ENCODE measurements around the gene HIGD1A. TPM values are rescaled to one million over a fixed set of nuclear protein-coding genes. Genes with fewer than 3 reads are reported as not detected.

The HIGD1A gene
- total RNA-seq, 1 donor from 2014 or later = 150 TPM

- H3K9me3 Mint-ChIP-seq (ENCODE audit: unreplicated experiment) = peaks cover 2% of the 10 kb centered on the region
Measured at GRCh38 chr3:42804831-42805132, 492 bp upstream of the HIGD1A start.

DNA sequence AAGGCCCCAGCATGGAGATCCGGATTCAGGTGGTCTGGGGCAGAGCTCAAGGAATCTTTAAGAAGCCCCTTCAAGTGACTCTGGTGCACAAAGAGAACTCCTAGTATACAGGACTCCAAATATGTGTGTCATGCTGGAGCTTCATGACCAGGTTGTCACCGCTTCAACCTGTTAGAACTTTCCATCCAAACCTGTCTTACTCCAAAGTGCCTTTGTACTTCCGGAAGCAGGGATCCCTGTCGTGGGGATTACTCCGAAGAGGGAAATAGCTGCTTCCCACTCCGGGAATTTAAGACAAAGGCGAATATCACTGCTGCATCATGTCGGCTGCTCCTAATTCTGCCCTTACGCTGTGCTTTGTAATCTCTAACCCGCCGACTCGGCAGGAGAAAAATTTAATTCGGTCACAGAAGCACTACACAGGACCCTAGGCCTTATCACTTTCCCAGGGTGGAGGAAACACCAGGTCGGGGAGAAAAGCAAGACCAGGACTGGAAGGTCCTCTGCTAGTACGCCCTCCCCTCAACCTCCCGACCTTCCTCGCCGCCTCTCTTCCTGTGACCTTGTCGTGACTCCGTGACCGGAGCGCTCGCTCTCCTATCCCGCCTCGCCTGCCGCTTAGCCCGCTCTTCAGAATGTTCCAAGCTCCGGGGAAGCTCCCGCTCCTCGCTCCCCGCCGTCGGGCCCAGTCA, 730 bp downstream of the HIGD1A start:
- no peaks in the 10 kb centered on the region for H3K9me3 ChIP-seq (ENCODE audit: insufficient read depth, low read depth, low read length)
- no peaks in the 10 kb centered on the region for H3K27me3 ChIP-seq (ENCODE audit: insufficient read depth, low read length)
- peak overlapping the region; percentile 93 for H3K4me3 ChIP-seq (ENCODE audit: insufficient read depth, low read depth, low read length)
- no peaks in the 10 kb centered on the region for H3K36me3 ChIP-seq (ENCODE audit: insufficient read depth, low read length)
- peak overlapping the region; percentile 99 for H2AFZ ChIP-seq (ENCODE audit: low read depth, low read length)
- Mint-ChIP-seq H3K4me3 (ENCODE audit: unreplicated experiment) (peak overlapping the region; percentile 99), H3K27me3 (ENCODE audit: low read depth, unreplicated experiment) (peaks cover 2% of the 10 kb centered on the region), H3K4me1 (ENCODE audit: low read depth, unreplicated experiment) (peaks cover 18% of the 10 kb centered on the region), H3K9me3 (ENCODE audit: unreplicated experiment) (peaks cover 2% of the 10 kb centered on the region), H3K27ac (ENCODE audit: unreplicated experiment) (peak overlapping the region; percentile 90), H3K36me3 (ENCODE audit: low read depth, unreplicated experiment) (no peaks in the 10 kb centered on the region)
- peaks cover 14% of the 10 kb centered on the region for H3K4me1 ChIP-seq (ENCODE audit: insufficient read depth, low read length)
- H4K20me1 ChIP-seq (ENCODE audit: insufficient read depth, low read length) = peaks cover 34% of the 10 kb centered on the region
- H3K27ac ChIP-seq (ENCODE audit: low read depth, low read length) = peak overlapping the region; percentile 83
- TF ChIP-seq EZH2 (IDR thresholded peaks at IDR 0.05; ENCODE audit: insufficient read depth, low read length) = no peak
- TF ChIP-seq CTCF (IDR thresholded peaks at IDR 0.05; ENCODE audit: insufficient read depth, low read depth, low read length) = no peak
- FAIRE-seq (no peak), DNase-seq (ENCODE audit: low read depth) (peak; percentile 20)
- peaks cover 49% of the 10 kb centered on the region for H3K79me2 ChIP-seq (ENCODE audit: insufficient read depth, low read length)
- peak overlapping the region; percentile 94 for H3K4me2 ChIP-seq (ENCODE audit: low read length)
- H3K9ac ChIP-seq (ENCODE audit: low read length) = peak overlapping the region; percentile 96

More at GRCh38 chr3:42804831-42805132, 492 bp upstream of the HIGD1A start:
- TF ChIP-seq CTCF (IDR thresholded peaks at IDR 0.05; ENCODE audit: insufficient read depth, low read depth, low read length) (no peak), EZH2 (IDR thresholded peaks at IDR 0.05; ENCODE audit: insufficient read depth, low read length) (no peak)
- H3K79me2 ChIP-seq (ENCODE audit: insufficient read depth, low read length) = peaks cover 42% of the 10 kb centered on the region
- peak overlapping the region; percentile 94 for H3K4me2 ChIP-seq (ENCODE audit: low read length)
- H3K9ac ChIP-seq (ENCODE audit: low read length) = peak overlapping the region; percentile 96
- H2AFZ ChIP-seq (ENCODE audit: low read depth, low read length) = peak overlapping the region; percentile 99
- H3K27ac Mint-ChIP-seq (ENCODE audit: unreplicated experiment) = peak overlapping the region; percentile 41
- no peaks in the 10 kb centered on the region for H3K36me3 ChIP-seq (ENCODE audit: insufficient read depth, low read length)
- peaks cover 18% of the 10 kb centered on the region for H3K4me1 Mint-ChIP-seq (ENCODE audit: low read depth, unreplicated experiment)
- DNase-seq (ENCODE audit: low read depth) = no peak
- H3K27ac ChIP-seq (ENCODE audit: low read depth, low read length) = peak overlapping the region; percentile 83
- peaks cover 14% of the 10 kb centered on the region for H3K4me1 ChIP-seq (ENCODE audit: insufficient read depth, low read length)
- no peak for FAIRE-seq
- no peaks in the 10 kb centered on the region for H3K9me3 ChIP-seq (ENCODE audit: insufficient read depth, low read depth, low read length)
- peaks cover 2% of the 10 kb centered on the region for H3K27me3 Mint-ChIP-seq (ENCODE audit: low read depth, unreplicated experiment)
- H3K4me3 ChIP-seq (ENCODE audit: insufficient read depth, low read depth, low read length) = peak overlapping the region; percentile 93
- peak overlapping the region; percentile 99 for H3K4me3 Mint-ChIP-seq (ENCODE audit: unreplicated experiment)
- H4K20me1 ChIP-seq (ENCODE audit: insufficient read depth, low read length) = peaks cover 28% of the 10 kb centered on the region
- no peaks in the 10 kb centered on the region for H3K36me3 Mint-ChIP-seq (ENCODE audit: low read depth, unreplicated experiment)
- peaks cover 3% of the 10 kb centered on the region for H3K27me3 ChIP-seq (ENCODE audit: insufficient read depth, low read length)

DNA sequence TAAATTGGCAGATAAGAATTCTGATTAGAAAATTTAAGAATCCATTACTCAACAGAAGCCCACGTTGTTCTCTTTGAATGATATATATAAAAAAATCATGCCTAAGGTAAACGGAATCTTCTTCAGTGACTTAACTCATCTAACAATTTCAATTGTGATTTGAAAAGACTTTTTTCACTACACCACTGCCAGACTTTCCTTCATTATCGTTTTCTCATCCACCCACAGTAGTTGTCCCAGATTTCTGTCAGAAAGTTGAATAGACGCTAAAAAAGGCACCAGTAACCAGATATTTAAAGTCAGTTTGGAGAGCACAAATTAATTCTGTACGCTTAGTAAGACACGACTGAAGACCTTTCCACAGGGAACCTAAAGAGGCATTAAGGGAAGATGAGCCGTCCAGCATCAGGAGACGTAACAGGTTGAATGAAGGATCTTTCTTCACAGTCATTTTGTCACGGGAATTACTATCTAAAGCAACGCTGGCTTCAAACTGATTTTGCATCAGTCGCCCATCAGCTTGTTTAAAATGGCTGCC, 1.3 kb downstream of the HIGD1A start:
- H3K27ac ChIP-seq (ENCODE audit: low read depth, low read length) = peak overlapping the region; percentile 83
- peaks cover 49% of the 10 kb centered on the region for H3K79me2 ChIP-seq (ENCODE audit: insufficient read depth, low read length)
- peak overlapping the region; percentile 93 for H3K4me3 ChIP-seq (ENCODE audit: insufficient read depth, low read depth, low read length)
- Mint-ChIP-seq H3K9me3 (ENCODE audit: unreplicated experiment) (peaks cover 2% of the 10 kb centered on the region), H3K27me3 (ENCODE audit: low read depth, unreplicated experiment) (peaks cover 2% of the 10 kb centered on the region), H3K4me1 (ENCODE audit: low read depth, unreplicated experiment) (peaks cover 16% of the 10 kb centered on the region), H3K4me3 (ENCODE audit: unreplicated experiment) (peak overlapping the region; percentile 99), H3K27ac (ENCODE audit: unreplicated experiment) (peak overlapping the region; percentile 90), H3K36me3 (ENCODE audit: low read depth, unreplicated experiment) (no peaks in the 10 kb centered on the region)
- no peaks in the 10 kb centered on the region for H3K9me3 ChIP-seq (ENCODE audit: insufficient read depth, low read depth, low read length)
- peak overlapping the region; percentile 99 for H2AFZ ChIP-seq (ENCODE audit: low read depth, low read length)
- H3K9ac ChIP-seq (ENCODE audit: low read length) = peak overlapping the region; percentile 96
- FAIRE-seq = no peak
- no peaks in the 10 kb centered on the region for H3K27me3 ChIP-seq (ENCODE audit: insufficient read depth, low read length)
- DNase-seq (ENCODE audit: low read depth) = peak; percentile 8
- peak overlapping the region; percentile 94 for H3K4me2 ChIP-seq (ENCODE audit: low read length)
- peaks cover 34% of the 10 kb centered on the region for H4K20me1 ChIP-seq (ENCODE audit: insufficient read depth, low read length)
- no peak for TF ChIP-seq EZH2 (IDR thresholded peaks at IDR 0.05; ENCODE audit: insufficient read depth, low read length)
- TF ChIP-seq CTCF (IDR thresholded peaks at IDR 0.05; ENCODE audit: insufficient read depth, low read depth, low read length) = no peak
- H3K4me1 ChIP-seq (ENCODE audit: insufficient read depth, low read length) = peaks cover 14% of the 10 kb centered on the region
- no peaks in the 10 kb centered on the region for H3K36me3 ChIP-seq (ENCODE audit: insufficient read depth, low read length)
